Activated CD8-positive, alpha-beta memory T cell treated with anti-CD3 and anti-CD28 coated beads, Interleukin-2, amount 50 U/mL, for 1 hour (primary cell): ENCODE data around the gene RANBP1.

Experiments
- DNase-seq: peaks from one replicate; pipeline ENCODE4 v3.0.0-alpha.2; 2020; ENCODE audit errors: extremely low read depth

Gene RANBP1

DNA sequence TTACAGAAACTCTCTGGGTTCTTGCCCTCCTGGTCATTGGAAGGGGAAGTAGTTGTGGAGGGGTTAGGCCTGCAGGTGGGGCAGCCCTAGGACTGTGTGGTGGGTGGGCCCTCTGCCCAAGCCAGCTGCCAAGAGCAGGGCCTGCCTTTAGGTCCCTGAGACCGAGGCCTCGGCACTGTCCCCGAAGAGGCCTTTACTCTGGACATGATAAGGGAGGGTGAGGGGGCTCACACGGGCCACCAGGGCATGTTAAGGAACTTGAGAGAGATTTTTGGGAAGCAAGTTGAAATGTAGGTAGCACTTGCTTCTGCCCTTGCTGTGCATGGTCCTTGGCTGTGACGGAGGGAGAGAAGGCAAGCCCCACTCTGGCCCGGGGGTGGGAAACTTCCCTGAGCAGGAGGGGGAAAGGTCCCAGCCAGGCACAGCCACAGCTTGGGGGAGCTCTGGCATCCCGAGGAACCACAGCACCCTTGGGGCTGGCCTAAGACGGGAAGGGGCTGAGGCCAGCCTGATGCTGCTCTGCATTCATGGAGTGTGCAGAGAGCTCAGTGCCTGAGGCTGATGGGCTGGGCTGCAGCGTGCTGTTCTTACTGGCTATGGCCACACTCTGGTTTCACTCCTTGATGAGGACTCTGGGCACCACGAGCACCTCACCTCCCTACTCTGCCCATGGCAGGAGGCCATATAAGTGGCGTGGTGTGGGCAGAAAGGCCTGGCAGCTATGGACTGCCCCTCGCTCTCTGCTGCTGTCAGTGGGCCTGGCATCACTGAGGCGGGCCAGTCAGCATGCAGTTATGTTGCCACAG, 7.8 kb upstream of the RANBP1 start:
- no peak for DNase-seq

DNA sequence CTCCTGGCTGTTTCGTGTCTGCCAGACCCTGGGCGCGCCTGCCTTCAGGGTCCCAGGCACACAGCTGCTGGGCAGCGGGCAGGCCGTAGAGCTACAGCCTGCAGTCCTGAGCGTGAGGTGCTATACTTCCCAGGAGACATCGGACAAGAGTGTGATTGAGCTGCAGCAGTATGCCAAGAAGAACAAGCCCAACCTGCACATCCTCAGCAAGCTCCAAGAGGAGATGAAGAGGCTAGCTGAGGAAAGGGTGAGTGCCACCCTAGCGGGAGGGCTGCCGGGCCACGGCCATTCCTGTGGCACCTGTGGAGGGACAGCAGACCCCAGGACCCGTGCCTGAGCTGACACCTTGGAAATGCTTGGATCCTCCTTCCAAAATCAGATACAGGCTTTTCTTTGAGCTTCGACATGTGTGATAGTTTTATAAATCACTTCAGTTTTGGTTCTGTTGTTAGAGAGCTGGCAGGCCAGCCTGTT, 7.1 kb upstream of the RANBP1 start:
- no peak for DNase-seq

DNA sequence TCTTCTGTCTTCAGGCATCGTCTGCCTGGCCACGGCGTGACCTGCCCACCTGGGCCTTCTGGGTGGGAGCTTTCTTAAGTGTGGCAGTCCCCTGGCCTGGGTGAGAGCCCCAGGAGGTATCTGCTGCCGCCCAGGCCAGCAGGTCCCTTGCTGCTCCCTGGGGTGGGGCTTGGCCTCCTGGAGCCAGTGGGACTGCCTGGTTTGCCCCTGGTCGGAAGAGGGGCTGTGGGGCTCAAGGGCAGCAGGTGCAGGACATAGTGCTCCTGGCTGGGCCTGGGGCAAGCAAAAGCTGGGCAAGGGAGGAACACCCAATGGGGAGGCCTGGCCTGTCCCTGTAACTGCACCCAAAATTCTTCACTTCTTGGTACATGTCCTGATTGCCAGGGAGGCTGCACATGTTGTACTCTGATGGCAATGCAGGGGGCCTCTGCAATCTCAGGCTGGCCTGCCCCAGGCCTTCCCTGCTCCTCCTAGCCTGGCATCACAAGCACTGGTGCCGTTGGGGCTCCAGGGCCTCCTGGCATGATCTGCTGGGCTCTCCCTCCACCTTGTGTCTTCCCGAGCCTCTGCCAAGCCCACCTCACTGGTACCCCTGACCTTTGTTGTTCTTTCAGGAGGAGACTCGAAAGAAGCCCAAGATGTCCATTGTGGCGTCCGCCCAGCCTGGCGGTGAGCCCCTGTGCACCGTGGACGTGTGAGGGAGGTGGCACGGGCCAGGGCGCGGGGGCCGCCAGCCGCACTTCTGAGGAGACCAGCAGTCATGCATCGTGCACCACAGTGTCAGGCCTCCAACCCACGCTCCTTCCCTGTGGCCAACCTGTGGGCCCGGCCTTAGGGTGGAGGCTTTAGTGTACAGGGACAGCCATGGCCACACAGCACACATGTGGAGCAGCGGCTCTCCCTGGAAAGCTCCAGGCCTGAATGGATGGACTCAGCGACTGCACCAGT, 6.2 kb upstream of the RANBP1 start:
- no peak for DNase-seq

DNA sequence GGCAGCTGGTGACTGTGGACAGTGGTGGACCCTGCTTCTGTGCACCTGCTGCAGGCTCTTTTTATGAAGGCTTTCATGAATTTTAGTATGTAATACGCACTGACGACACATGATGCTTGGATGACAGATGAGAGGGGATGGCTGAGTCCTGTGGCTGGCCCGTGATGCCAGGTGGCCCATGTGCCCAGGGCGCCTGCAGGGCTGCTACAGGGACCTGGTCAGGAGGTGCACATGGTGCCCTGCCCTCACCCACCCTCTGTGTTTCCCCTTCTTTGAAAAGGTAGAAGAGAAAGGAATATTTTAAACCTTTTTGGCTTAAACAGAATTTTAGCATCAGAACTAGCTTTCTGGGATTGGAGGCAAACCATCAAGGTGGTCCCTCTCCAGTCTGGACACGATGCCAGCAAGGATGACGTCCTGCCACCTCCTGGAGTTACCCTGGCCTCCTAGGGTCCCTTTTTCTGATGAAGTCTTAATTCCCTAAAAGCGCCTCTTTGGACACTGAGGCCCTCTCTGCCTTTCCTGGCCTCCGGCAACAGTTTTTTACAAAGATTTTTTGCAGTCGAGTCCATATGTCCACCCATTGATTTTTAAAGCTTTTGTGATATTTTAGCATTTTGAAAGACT, 5.4 kb upstream of the RANBP1 start:
- DNase-seq = no peak

DNA sequence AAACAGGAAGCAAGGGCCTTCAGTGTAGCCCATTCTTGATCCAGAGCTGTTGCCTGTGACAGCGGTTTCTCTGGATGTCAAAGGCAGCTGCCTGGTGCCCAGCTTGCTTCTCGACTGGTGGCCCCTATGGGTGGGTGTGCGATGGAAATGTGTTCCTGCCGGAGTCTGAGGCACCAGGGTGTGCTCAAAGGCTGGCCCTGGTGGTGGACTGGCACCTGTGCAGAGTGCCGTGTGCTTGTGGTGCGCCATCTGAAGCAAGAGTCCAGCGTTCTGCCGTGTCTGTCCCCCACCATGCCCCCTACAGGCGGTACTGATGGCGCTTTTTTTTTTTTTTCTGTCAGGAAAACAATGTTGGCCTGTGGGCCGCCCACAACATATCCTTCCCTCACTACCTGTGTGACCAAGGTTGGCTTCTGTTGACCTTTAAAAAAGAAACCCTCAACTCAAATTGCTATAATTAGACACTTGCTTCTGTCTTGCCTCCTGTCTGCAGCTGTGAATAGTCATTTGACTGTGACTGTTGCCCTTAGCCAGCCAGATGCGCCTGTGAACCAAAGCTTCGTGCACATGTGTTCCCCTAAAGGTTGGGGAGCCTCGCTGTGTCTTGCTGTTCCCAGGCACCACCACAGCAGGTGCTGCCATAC, 4.7 kb upstream of the RANBP1 start:
- DNase-seq = no peak

DNA sequence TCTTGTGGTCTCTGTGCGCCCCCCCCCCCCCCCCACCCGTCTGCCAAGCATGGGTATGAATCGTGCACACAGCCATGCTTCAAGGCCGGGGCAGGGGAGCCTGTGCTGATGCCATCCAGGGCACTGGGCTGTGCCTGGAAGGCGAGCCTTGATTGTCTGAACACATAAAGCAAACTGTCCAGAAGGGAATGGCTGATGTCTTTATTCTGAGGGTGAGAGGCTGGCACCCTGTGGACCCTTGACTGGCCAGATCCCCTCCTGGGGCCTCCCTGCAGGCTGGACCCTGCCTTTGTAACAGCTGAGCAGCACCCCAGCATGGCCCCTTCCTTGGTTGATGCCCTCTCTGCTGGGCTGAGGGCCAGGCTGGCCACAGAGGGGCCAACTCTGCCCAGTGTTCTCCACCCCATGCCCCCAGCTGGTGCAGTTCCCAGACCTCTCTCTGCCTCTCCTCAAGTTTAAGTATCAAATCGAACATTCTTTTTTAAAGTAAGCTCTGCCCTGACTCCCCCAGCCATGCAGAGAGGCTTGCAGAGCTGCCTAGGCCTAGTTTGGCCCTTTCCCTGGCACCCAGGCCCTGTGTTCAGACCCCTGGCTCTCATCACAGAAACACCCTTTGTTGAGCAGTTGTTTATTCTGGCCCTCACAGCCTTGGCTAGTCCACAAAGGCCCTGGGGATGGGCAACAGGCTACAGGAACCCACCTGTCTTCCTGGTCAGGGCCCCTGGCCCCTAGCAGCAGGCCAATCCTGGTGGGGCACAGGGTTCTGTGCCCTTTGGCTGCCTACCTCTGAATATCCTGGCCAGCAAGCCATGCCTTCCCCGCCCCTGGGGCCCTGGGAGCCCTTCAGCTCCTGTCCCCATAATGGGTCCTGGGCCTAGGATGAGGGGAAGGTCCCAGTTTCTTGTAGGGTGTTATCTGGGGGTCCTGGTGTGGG, 3.9 kb upstream of the RANBP1 start:
- no peak for DNase-seq

DNA sequence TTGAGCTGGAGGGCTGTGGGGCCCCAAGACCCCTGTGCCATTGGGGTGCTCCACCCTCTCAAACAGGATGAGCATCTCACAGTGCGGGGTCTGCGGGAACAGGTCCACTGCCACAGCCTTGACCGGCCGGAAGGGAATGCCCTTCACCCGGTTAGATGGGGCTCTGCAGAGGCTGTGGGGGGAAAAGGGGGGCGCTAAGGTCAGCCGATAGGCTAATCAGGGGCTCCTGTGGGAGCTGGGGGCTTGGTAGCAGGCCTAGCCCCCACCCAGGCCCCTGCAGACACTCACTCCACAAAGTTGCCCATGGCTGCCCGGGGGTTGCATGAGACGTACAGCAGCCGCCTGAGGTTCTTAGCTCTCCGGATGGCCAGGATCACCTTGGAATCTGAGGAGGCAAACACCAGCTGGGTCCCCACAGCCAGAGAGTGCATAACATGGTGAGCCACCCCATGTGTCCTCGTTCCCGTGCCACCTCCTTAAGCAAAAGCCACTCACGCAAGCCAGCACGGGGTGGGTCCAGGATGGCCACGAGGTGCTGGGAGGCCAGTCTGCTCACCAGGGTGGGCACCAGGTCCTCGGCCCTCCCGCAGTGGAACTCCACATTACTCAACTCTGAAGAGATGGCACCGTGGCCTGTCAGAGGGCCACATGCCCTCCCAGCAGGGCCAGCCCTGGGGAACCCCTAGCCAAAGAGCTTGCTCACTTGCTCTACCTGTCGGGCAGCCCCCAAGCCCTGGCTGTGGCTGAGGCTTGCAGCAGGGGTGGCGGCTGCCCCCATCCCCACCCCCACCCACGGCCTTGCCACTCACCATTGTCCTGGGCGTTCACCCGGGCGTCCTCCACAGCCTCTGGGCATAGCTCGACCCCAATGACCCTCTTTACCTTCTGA, 3.0 kb upstream of the RANBP1 start:
- no peak for DNase-seq

DNA sequence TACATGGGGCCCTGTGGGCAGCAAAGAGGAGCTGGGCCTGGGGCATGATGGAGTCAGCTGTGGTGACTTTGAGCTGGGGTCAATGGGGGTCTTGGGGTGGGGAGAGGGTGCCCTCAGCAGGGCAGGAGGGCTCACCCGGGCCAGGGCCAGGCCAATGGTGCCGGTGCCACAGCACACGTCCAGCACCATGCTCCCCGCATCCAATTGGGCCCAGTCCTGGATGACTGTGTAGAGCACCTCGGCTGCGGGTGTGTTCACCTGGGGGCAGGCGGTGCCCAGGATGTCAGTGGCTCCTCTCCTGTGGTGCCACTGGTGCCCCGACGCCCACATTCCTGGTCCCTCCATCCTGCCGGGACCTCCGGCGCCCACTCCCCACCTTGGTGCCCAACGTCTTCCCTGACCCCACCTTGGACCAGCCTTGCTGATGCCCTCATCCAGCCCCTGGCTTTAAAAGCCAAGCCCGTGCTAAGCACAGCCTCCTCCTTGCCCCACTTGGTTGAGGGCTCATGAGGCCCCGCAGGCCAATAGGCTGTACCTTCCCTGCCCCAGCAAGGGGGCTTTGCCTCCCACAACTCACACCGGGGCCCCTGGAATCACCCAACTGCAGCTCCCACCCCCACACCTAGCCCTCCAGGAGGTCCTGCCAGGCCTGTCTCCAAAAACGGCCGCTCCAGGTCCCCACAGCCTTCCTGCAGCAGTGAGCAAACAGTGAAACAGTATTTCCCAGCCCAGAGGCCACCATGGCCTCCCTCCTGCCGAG, 2.2 kb upstream of the RANBP1 start:
- no peak for DNase-seq

DNA sequence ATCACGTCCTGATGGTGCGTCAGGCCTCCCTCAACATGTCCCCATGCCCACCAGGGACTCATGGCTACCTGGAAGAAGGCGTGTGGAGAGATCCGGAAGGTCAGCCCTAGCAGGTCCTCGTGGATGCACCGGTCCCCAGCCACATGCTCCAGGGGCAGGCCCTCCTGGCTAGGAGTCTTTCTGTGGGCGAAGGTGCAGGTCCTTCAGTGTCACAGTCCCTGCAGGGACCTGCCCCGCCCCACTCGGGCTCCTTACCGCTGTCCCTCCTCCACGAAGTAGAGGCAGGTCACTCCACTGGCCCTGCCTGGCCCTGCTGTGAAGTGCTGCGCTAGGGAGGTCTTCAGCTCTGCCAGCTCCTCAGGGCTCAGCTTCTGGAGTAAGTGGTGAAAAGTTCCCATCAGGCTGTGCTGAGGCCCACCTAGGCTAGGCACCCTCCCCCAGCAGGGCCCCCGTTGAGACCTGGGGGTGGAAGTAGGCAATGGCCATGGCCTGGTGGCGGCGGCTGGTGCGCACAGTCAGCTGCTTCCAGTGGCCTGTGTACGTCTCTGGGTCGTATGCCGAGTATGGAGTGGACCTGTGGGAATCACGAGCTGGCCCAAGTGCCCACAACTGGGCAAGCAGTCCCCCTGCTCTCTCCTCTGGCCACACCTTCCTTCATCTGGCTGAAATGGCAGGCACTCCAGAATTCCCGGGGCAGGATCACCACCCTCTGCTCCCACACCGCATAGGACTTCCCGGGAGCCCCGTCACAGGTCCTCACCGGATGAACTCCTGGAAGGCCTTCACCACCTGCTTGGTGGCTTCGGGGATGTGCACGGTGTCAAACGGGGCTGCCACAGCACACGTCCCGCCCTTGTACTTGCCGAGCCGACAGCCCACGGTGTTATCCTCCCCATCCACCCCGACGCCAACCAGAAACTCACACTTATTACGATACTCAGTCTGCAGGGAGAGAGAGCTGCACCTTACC, 1.1 kb upstream of the RANBP1 start:
- no peak for DNase-seq

DNA sequence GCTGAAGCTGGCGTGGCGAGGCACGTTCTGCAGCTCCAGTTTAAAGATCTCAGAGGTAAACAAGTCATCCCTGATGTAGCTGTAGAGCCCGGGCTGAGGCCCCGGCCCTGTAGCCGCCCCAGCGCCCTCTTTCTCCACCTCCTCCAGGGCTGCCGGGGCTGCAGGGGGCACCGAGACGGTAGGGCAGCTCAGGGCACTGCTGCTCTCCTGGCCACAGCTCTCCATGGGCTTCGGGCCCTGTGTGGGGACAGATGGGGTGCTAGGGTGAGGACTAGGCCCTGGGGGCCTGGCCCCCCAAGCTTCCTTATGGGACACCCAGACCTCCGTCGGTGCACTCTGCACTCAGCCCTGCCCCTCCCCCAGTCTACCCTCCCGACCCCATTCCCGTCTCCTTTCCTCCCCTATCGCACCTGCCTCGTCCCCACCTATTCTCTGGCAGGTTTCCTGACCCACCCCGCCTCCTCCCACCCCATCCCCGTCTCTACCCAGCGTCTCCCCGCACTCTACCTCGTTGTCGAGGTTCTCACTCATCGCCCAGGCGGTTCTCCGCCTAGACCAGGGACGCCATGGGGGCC, 559 bp downstream of the RANBP1 start:
- no peak for DNase-seq

DNA sequence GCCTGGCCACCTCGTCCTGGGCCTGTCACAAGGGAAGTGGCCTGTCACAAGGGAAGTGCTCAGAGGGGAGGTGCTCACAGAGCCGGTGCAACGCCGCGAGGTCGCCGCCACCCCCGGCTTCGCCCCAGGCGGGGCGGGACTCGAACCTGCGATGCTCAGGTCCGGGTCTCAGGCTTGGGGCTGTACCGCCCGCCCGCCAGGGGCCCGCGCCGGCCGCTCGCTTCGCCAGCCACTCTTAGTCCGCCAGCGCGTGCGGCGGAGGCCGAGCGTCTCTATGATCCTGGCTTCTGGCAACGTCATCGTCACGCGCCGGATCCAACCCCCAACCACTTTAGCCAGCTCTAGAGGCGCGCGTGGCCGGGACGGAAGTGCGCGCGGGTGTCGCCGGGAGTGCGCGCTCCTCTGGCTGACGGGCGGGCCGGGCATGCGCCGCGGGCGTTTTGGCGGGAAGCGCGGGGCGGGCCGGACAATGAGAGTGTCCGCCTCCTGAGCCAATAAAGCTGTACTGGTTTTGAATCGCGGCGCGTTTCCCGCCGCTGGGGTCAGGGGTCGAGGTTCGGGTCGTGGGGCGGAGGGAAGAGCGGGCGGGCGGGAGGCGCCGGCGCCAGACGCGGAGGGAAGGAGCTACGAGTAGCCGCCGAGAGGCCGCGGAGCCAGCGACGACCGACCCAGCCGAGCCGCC, 1.2 kb downstream of the RANBP1 start, which contains the start of gene TRMT2A:
Gene TRMT2A (minus strand): TSS at position 276 of the 682 bp plus-strand sequence. CDS start 320 bp downstream, outside the sequence.
- peak; percentile 88 for DNase-seq

DNA sequence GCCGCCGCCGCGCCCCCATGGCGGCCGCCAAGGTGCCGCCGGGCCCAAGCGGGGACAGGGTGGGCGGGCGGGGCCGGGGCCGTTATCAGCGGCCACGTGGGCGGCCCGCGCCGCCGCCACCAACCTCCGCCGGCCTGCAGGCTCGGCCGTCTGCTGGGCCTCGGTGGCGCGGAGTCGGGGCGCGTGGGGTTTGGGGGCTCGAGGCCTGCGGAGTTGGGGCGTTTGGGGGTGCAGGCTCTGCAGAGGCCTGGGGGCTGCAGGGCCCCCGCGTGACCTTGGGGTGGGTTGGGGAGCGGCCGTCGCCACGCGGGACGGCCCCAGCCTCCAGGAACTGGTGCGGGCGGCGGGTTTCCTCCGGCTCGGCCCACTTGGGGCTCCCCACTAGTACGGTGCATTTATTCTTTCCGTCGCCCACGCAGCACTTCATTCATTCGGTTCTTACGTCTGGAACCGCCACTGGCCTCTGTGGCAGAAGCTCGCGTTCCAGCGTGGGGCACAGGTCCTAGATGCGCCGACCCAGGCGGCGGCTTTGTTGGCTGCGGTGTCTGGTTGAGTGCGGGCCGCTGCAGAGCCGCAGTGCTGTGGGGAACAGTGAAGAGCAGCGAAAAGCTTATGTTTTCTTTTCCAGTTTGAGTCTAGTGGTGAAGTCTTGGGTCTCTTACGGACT, 1.9 kb downstream of the RANBP1 start:
- no peak for DNase-seq

DNA sequence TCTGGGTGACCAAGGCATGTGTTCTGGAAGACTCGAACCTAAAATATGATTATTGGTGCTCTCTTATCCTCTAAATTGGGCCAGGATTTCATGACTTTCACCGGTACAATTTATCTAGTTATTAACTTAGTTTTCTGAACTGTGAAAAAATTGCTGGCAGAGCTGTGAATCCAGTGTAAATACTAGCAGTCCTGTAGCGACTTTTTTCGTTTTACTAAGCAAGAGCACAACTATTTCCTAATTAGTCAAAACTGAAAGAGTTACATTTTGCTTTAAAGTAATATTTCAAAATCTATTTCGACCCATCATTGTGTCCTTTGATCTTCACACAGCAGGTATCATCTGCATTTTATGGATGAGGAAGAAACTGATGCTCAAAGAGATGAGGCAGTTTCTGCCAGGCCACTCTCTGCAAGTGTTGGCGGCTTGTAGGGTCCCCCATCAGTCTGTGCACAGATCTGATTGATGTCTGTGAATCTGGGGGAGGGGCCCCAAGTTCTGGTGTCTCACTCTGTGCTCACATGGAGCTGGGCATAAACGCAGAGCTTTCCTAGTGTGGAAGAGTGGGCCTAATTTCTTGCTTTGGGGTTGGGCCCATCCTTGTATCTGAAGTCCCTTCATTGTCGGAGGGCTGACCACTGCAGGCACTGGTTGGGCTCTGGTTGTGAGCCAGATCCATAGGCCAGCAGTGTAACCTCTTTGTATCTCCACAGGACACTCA, 2.6 kb downstream of the RANBP1 start:
- no peak for DNase-seq

DNA sequence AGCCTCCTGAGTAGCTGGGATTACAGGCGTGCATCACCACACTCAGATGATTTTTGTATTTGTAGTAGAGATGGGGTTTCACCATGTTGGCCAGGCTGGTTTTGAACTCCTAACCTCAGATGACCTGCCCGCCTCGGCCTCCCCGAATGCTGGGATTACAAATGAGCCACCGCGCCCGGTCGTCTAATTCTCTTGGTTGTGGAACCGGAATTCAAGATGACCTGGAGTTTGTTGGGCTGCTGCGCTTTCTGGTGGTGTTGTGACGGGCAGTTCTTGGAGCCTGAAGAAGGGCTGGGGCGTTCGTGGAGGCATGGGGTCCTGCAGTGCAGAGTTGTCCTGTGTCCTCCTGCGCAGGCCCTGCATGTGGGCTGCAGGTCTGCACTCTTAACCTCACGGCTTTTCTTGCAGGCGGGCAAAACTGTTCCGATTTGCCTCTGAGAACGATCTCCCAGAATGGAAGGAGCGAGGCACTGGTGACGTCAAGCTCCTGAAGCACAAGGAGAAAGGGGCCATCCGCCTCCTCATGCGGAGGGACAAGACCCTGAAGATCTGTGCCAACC, 6.0 kb downstream of the RANBP1 start:
- DNase-seq = no peak
